GM15510 (cell line): ENCODE results near the gene CUBN.

Experiments
- POLR2A ChIP-seq: IDR thresholded peaks from 3 replicates; pipeline ENCODE4 v1.6.1; 2011; ENCODE audit warnings: borderline replicate concordance; ENCODE audit not compliant: insufficient read length; ENCODE audit errors: extremely low read depth

The CUBN gene

GRCh38 chr10:16870331-16870730, 259.3 kb downstream of the CUBN start:
- TF ChIP-seq POLR2A: no peak

- TF ChIP-seq POLR2A: no peak
These were observed 261.6 kb downstream of the CUBN start for GRCh38 chr10:16867990-16868389.

GRCh38 chr10:16867556-16867955, 262.1 kb downstream of the CUBN start:
- TF ChIP-seq POLR2A: no peak

- TF ChIP-seq POLR2A: no peak
These were observed 262.9 kb downstream of the CUBN start for GRCh38 chr10:16866541-16867275.

GRCh38 chr10:16865766-16866165, 263.8 kb downstream of the CUBN start:
- TF ChIP-seq POLR2A: no peak

- TF ChIP-seq POLR2A: no peak
These were observed 265.8 kb downstream of the CUBN start for GRCh38 chr10:16863766-16864165.

GRCh38 chr10:16857419-16857818, 272.2 kb downstream of the CUBN start:
- TF ChIP-seq POLR2A: no peak

- no peak for TF ChIP-seq POLR2A
These were observed 273.0 kb downstream of the CUBN start for GRCh38 chr10:16856567-16856966.

GRCh38 chr10:16856092-16856491, 273.5 kb downstream of the CUBN start:
- no peak for TF ChIP-seq POLR2A

- no peak for TF ChIP-seq POLR2A
These were observed 275.0 kb downstream of the CUBN start for GRCh38 chr10:16854623-16855022.

- no peak for TF ChIP-seq POLR2A
These were observed 275.8 kb downstream of the CUBN start for GRCh38 chr10:16853809-16854208.

- no peak for TF ChIP-seq POLR2A
These were observed 276.4 kb downstream of the CUBN start for GRCh38 chr10:16853201-16853600.

GRCh38 chr10:16852624-16853023, 277.0 kb downstream of the CUBN start:
- TF ChIP-seq POLR2A: no peak

GRCh38 chr10:16848562-16849154, 281.0 kb downstream of the CUBN start:
- TF ChIP-seq POLR2A: no peak

GRCh38 chr10:16847644-16848043, 282.0 kb downstream of the CUBN start:
- no peak for TF ChIP-seq POLR2A

GRCh38 chr10:16845248-16845647, 284.4 kb downstream of the CUBN start:
- TF ChIP-seq POLR2A: no peak
